ENCODE results near the gene GTF3C6. TPM values are rescaled to one million over a fixed set of nuclear protein-coding genes. Genes with fewer than 3 reads are reported as not detected.
"Not testable (repeated sequence)": the region's sequence is repeated elsewhere in the genome, so short reads cannot be mapped to it uniquely, and the experiment has no call there.

GTF3C6 gene
- total RNA-seq, 4 donors from 2014 or later: 26.2 to 48.8 (median 34.7) TPM

GRCh38 chr6:110999634-111000270, 41.2 kb downstream of the GTF3C6 start:
- no peak for DNase-seq (ENCODE audit: low spot score)
- no peak for TF ChIP-seq CTCF (IDR thresholded peaks at IDR 0.05)
- no peak for ATAC-seq (ENCODE audit: low FRiP score)

- no peak for ATAC-seq (ENCODE audit: low FRiP score)
- TF ChIP-seq CTCF (IDR thresholded peaks at IDR 0.05): no peak
- DNase-seq (ENCODE audit: low spot score): no peak
Measured at GRCh38 chr6:111002350-111002749, 43.8 kb downstream of the GTF3C6 start.

GRCh38 chr6:111011360-111012142, 53.0 kb downstream of the GTF3C6 start:
- TF ChIP-seq CTCF (IDR thresholded peaks at IDR 0.05): no peak
- DNase-seq (ENCODE audit: low spot score) (no peak), ATAC-seq (ENCODE audit: low FRiP score) (no peak)

GRCh38 chr6:111012143-111012452, 53.6 kb downstream of the GTF3C6 start:
- DNase-seq (ENCODE audit: low spot score) (no peak), ATAC-seq (ENCODE audit: low FRiP score) (no peak)
- TF ChIP-seq CTCF (IDR thresholded peaks at IDR 0.05): no peak

- not testable (repeated sequence) for ATAC-seq (ENCODE audit: low FRiP score); DNase-seq (ENCODE audit: low spot score)
Measured at GRCh38 chr6:111012520-111012919, 54.0 kb downstream of the GTF3C6 start.

GRCh38 chr6:111013144-111013915, 54.8 kb downstream of the GTF3C6 start:
- DNase-seq (ENCODE audit: low spot score) (no peak), ATAC-seq (ENCODE audit: low FRiP score) (no peak)
- no peak for TF ChIP-seq CTCF (IDR thresholded peaks at IDR 0.05)

- DNase-seq (ENCODE audit: low spot score): no peak
- no peak for ATAC-seq (ENCODE audit: low FRiP score)
- TF ChIP-seq CTCF (IDR thresholded peaks at IDR 0.05): no peak
Measured at GRCh38 chr6:111015389-111016124, 57.1 kb downstream of the GTF3C6 start.

- not testable (repeated sequence) for DNase-seq (ENCODE audit: low spot score); ATAC-seq (ENCODE audit: low FRiP score)
Measured at GRCh38 chr6:111017241-111017640, 58.7 kb downstream of the GTF3C6 start.

All from omental fat pad (tissue), 4 donors.